OCI-LY1 (cell line): ENCODE results near the gene HPCAL1.

Experiments used
- H2AFZ ChIP-seq: fragments of 200-600 bp; sonication (generic), shearing (Covaris generic); 2 replicates; pipeline ENCODE4 v1.6.0; 2014; ENCODE audit warnings: antibody characterized with exemption, mild to moderate bottlenecking, low read length
- H3F3A ChIP-seq: fragments of 200-600 bp; sonication (generic), shearing (Covaris generic); 2 replicates; pipeline ENCODE4 v1.6.0; 2014; ENCODE audit warnings: mild to moderate bottlenecking, antibody characterized with exemption, low read length, moderate library complexity; ENCODE audit not compliant: insufficient read depth
- H3K27ac ChIP-seq: fragments of 200-600 bp; sonication (generic); 2 replicates; pipeline ENCODE4 v1.5.1; 2014; ENCODE audit warnings: low read length, mixed run types, mild to moderate bottlenecking, low read depth; ENCODE audit not compliant: poor library complexity, severe bottlenecking
- H3K27me3 ChIP-seq: fragments of 200-600 bp; sonication (generic); 2 replicates; pipeline ENCODE4 v1.6.0; 2014; ENCODE audit warnings: antibody characterized with exemption, mild to moderate bottlenecking, low read length, moderate library complexity; ENCODE audit not compliant: insufficient read depth
- H3K36me3 ChIP-seq: fragments of 200-600 bp; sonication (generic); 2 replicates; pipeline ENCODE4 v1.6.1; 2014; ENCODE audit warnings: mild to moderate bottlenecking, antibody characterized with exemption, low read length, moderate library complexity, mixed read lengths; ENCODE audit not compliant: insufficient read depth
- H3K4me1 ChIP-seq: fragments of 200-600 bp; sonication (generic); 2 replicates; pipeline ENCODE4 v1.5.1; 2014; ENCODE audit warnings: mild to moderate bottlenecking, low read length, moderate library complexity; ENCODE audit not compliant: insufficient read depth, severe bottlenecking
- H3K4me2 ChIP-seq: fragments of 200-600 bp; sonication (generic), shearing (Covaris generic); 2 replicates; pipeline ENCODE4 v1.6.1; 2014; ENCODE audit warnings: low read length
- H3K4me3 ChIP-seq: fragments of 200-600 bp; sonication (generic); 2 replicates; pipeline ENCODE4 v1.5.1; 2014; ENCODE audit warnings: low read length, low read depth, mild to moderate bottlenecking, mixed read lengths; ENCODE audit not compliant: poor library complexity, severe bottlenecking
- H3K79me2 ChIP-seq: fragments of 200-600 bp; shearing (Covaris generic); 2 replicates; pipeline ENCODE4 v1.6.1; 2016; ENCODE audit warnings: mixed run types, low read length, mixed read lengths; ENCODE audit not compliant: insufficient read depth
- H3K9ac ChIP-seq: fragments of 200-600 bp; sonication (generic), shearing (Covaris generic); 2 replicates; pipeline ENCODE4 v1.6.1; 2014; ENCODE audit warnings: mild to moderate bottlenecking, low read length, mixed read lengths
- H3K9me2 ChIP-seq: fragments of 200-600 bp; sonication (generic), shearing (Covaris generic); 2 replicates; pipeline ENCODE4 v1.6.1; 2014; ENCODE audit warnings: low read depth, mild to moderate bottlenecking, low read length, mixed read lengths
- H3K9me3 ChIP-seq: fragments of 200-600 bp; shearing (Covaris generic); 2 replicates; pipeline ENCODE4 v1.6.1; 2014; ENCODE audit warnings: low read length, mixed read lengths
- H4K20me1 ChIP-seq: fragments of 200-600 bp; sonication (generic), shearing (Covaris generic); 2 replicates; pipeline ENCODE4 v1.6.0; 2016; ENCODE audit warnings: mild to moderate bottlenecking, low read length; ENCODE audit not compliant: insufficient read depth
- EZH2 ChIP-seq: fragments of 200-600 bp; sonication (generic), shearing (Covaris generic); IDR thresholded peaks from 2 replicates; pipeline ENCODE4 v1.8.0; 2017; ENCODE audit warnings: borderline replicate concordance, mixed run types, mild to moderate bottlenecking, antibody characterized with exemption, low read length, moderate library complexity, mixed read lengths
- TF ChIP-seq, protein P1 (sequence below): fragments of 200-600 bp; sonication (generic), shearing (Covaris generic); IDR thresholded peaks from 2 replicates; pipeline ENCODE4 v1.5.1; 2017; ENCODE audit warnings: mild to moderate bottlenecking, antibody characterized with exemption, low read length, moderate library complexity, mixed read lengths

The HPCAL1 gene

DNA sequence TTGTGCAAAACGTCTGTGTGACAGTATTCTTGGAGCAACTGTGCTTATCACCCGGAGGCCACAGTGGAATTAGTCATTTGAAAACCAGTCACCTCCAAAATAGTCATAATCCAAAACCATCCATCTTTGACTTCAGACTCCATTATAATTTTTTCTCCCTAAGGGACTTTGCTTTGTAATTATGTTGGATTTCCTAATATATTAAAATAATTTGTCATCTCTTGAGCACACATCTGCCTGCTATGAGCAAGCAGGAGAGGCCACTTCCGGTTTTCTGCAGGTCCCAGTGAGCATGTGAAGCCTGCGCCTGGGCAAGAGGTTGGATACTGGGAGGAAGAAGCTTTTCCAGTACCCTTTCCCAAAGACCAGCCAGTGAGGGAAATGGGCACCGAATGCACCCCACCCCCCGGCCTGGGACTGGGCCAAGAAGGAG lies 87.7 kb downstream of the HPCAL1 start:
- Histone ChIP-seq H3F3A (no peaks in the 10 kb centered on the region), H3K9me2 (no peaks in the 10 kb centered on the region), H3K4me2 (no peak overlapping the region), H3K9ac (no peak overlapping the region), H3K4me1 (no peaks in the 10 kb centered on the region), H3K79me2 (no peaks in the 10 kb centered on the region), H3K4me3 (no peak overlapping the region), H3K27ac (no peak overlapping the region), H3K27me3 (peaks cover 7% of the 10 kb centered on the region; the same call in 1 of the 2 replicates), H3K9me3 (no peaks in the 10 kb centered on the region), H2AFZ (no peak overlapping the region), H3K36me3 (no peaks in the 10 kb centered on the region), H4K20me1 (no peaks in the 10 kb centered on the region)
- no peak for TF ChIP-seq EZH2
- TF ChIP-seq, protein P1, sequence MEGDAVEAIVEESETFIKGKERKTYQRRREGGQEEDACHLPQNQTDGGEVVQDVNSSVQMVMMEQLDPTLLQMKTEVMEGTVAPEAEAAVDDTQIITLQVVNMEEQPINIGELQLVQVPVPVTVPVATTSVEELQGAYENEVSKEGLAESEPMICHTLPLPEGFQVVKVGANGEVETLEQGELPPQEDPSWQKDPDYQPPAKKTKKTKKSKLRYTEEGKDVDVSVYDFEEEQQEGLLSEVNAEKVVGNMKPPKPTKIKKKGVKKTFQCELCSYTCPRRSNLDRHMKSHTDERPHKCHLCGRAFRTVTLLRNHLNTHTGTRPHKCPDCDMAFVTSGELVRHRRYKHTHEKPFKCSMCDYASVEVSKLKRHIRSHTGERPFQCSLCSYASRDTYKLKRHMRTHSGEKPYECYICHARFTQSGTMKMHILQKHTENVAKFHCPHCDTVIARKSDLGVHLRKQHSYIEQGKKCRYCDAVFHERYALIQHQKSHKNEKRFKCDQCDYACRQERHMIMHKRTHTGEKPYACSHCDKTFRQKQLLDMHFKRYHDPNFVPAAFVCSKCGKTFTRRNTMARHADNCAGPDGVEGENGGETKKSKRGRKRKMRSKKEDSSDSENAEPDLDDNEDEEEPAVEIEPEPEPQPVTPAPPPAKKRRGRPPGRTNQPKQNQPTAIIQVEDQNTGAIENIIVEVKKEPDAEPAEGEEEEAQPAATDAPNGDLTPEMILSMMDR: no peak

- Histone ChIP-seq H3K27ac (no peak overlapping the region), H3K79me2 (no peaks in the 10 kb centered on the region), H3K36me3 (no peaks in the 10 kb centered on the region), H2AFZ (no peak overlapping the region), H3K27me3 (no peaks in the 10 kb centered on the region; the same call in 1 of the 2 replicates), H4K20me1 (no peaks in the 10 kb centered on the region), H3K4me2 (no peak overlapping the region), H3K9me3 (no peaks in the 10 kb centered on the region), H3K9ac (no peak overlapping the region), H3F3A (no peaks in the 10 kb centered on the region), H3K4me1 (peaks cover 5% of the 10 kb centered on the region), H3K9me2 (no peaks in the 10 kb centered on the region), H3K4me3 (no peak overlapping the region)
- no peak for TF ChIP-seq EZH2
- TF ChIP-seq, protein P1: no peak
These were observed 89.4 kb downstream of the HPCAL1 start for GRCh38 chr2:10392100-10392499.

GRCh38 chr2:10392548-10392947 lies 89.8 kb downstream of the HPCAL1 start:
- no peaks in the 10 kb centered on the region for H3K9me2 ChIP-seq
- H3K27me3 ChIP-seq: no peaks in the 10 kb centered on the region; the same call in 1 of the 2 replicates
- peaks cover 5% of the 10 kb centered on the region for H3K4me1 ChIP-seq
- no peak overlapping the region for H3K4me3 ChIP-seq
- no peaks in the 10 kb centered on the region for H3K9me3 ChIP-seq
- no peaks in the 10 kb centered on the region for H3F3A ChIP-seq
- H4K20me1 ChIP-seq: no peaks in the 10 kb centered on the region
- H2AFZ ChIP-seq: no peak overlapping the region
- H3K79me2 ChIP-seq: no peaks in the 10 kb centered on the region
- TF ChIP-seq EZH2: no peak
- TF ChIP-seq, protein P1: no peak
- no peaks in the 10 kb centered on the region for H3K36me3 ChIP-seq
- no peak overlapping the region for H3K4me2 ChIP-seq
- no peak overlapping the region for H3K9ac ChIP-seq
- no peak overlapping the region for H3K27ac ChIP-seq
